C4-2B (cell line): Measurements from ENCODE around the gene ABCA4.

ENCODE experiments used
- H3K27ac ChIP-seq: fragments of 450-650 bp; 2 replicates; pipeline ENCODE4 v1.5.1; 2017
- CTCF ChIP-seq: fragments of 450-650 bp; conservative IDR thresholded peaks from 2 replicates; pipeline ENCODE4 v1.5.1; 2017; ENCODE audit warnings: mild to moderate bottlenecking
- ZFX ChIP-seq: fragments of 450-650 bp; IDR thresholded peaks from 2 replicates; pipeline ENCODE4 v1.6.1; 2017

Gene ABCA4

GRCh38 chr1:94103608-94104007, 17.3 kb downstream of the ABCA4 start:
- no peak for TF ChIP-seq CTCF
- TF ChIP-seq ZFX = no peak

GRCh38 chr1:94101613-94102525, 19.1 kb downstream of the ABCA4 start:
- TF ChIP-seq ZFX (no peak), CTCF (no peak)
- H3K27ac ChIP-seq = no peak overlapping the region

More at GRCh38 chr1:94103608-94104007, 17.3 kb downstream of the ABCA4 start:
- H3K27ac ChIP-seq = no peak overlapping the region

GRCh38 chr1:94100785-94101612, 19.9 kb downstream of the ABCA4 start:
- H3K27ac ChIP-seq = no peak overlapping the region
- TF ChIP-seq ZFX (no peak), CTCF (no peak)

- H3K27ac ChIP-seq = no peak overlapping the region
- TF ChIP-seq CTCF = no peak
- no peak for TF ChIP-seq ZFX
These were observed 20.7 kb downstream of the ABCA4 start for GRCh38 chr1:94100129-94100784.

- no peak overlapping the region for H3K27ac ChIP-seq
- TF ChIP-seq CTCF = no peak
- no peak for TF ChIP-seq ZFX
These were observed 21.6 kb downstream of the ABCA4 start for GRCh38 chr1:94099303-94099702.

- TF ChIP-seq ZFX (no peak), CTCF (no peak)
- no peak overlapping the region for H3K27ac ChIP-seq
These were observed 22.3 kb downstream of the ABCA4 start for GRCh38 chr1:94098585-94099111.
